Measurements from ENCODE around the gene DCST1. TPM values are rescaled to one million over a fixed set of nuclear protein-coding genes. Genes with fewer than 3 reads are reported as not detected.

The DCST1 gene
- total and polyA plus RNA-seq, 2 of the 8 experiments (the other 6 are each of a cell fraction or from before 2014, with no cell fraction given): not detected

DNA sequence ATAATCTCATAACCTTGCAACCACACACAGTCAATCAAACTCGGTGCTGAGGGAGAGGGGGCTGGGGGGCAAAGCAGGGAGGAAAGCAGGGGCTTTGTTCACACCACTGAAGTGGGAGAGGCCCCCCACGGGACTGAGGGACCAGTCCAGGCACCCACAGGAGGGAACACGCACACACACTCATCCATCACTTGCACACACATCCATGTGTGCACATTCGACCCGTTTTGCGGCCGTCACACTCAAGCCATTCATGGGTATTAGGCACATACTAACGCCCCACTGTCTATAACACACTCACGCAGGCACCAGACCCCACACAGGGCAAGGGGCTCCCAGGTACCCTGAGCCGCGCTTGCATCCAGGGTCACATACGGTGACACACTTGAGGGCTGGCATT lies 59.0 kb downstream of the DCST1 start (continued):
- TF ChIP-seq, protein P1, sequence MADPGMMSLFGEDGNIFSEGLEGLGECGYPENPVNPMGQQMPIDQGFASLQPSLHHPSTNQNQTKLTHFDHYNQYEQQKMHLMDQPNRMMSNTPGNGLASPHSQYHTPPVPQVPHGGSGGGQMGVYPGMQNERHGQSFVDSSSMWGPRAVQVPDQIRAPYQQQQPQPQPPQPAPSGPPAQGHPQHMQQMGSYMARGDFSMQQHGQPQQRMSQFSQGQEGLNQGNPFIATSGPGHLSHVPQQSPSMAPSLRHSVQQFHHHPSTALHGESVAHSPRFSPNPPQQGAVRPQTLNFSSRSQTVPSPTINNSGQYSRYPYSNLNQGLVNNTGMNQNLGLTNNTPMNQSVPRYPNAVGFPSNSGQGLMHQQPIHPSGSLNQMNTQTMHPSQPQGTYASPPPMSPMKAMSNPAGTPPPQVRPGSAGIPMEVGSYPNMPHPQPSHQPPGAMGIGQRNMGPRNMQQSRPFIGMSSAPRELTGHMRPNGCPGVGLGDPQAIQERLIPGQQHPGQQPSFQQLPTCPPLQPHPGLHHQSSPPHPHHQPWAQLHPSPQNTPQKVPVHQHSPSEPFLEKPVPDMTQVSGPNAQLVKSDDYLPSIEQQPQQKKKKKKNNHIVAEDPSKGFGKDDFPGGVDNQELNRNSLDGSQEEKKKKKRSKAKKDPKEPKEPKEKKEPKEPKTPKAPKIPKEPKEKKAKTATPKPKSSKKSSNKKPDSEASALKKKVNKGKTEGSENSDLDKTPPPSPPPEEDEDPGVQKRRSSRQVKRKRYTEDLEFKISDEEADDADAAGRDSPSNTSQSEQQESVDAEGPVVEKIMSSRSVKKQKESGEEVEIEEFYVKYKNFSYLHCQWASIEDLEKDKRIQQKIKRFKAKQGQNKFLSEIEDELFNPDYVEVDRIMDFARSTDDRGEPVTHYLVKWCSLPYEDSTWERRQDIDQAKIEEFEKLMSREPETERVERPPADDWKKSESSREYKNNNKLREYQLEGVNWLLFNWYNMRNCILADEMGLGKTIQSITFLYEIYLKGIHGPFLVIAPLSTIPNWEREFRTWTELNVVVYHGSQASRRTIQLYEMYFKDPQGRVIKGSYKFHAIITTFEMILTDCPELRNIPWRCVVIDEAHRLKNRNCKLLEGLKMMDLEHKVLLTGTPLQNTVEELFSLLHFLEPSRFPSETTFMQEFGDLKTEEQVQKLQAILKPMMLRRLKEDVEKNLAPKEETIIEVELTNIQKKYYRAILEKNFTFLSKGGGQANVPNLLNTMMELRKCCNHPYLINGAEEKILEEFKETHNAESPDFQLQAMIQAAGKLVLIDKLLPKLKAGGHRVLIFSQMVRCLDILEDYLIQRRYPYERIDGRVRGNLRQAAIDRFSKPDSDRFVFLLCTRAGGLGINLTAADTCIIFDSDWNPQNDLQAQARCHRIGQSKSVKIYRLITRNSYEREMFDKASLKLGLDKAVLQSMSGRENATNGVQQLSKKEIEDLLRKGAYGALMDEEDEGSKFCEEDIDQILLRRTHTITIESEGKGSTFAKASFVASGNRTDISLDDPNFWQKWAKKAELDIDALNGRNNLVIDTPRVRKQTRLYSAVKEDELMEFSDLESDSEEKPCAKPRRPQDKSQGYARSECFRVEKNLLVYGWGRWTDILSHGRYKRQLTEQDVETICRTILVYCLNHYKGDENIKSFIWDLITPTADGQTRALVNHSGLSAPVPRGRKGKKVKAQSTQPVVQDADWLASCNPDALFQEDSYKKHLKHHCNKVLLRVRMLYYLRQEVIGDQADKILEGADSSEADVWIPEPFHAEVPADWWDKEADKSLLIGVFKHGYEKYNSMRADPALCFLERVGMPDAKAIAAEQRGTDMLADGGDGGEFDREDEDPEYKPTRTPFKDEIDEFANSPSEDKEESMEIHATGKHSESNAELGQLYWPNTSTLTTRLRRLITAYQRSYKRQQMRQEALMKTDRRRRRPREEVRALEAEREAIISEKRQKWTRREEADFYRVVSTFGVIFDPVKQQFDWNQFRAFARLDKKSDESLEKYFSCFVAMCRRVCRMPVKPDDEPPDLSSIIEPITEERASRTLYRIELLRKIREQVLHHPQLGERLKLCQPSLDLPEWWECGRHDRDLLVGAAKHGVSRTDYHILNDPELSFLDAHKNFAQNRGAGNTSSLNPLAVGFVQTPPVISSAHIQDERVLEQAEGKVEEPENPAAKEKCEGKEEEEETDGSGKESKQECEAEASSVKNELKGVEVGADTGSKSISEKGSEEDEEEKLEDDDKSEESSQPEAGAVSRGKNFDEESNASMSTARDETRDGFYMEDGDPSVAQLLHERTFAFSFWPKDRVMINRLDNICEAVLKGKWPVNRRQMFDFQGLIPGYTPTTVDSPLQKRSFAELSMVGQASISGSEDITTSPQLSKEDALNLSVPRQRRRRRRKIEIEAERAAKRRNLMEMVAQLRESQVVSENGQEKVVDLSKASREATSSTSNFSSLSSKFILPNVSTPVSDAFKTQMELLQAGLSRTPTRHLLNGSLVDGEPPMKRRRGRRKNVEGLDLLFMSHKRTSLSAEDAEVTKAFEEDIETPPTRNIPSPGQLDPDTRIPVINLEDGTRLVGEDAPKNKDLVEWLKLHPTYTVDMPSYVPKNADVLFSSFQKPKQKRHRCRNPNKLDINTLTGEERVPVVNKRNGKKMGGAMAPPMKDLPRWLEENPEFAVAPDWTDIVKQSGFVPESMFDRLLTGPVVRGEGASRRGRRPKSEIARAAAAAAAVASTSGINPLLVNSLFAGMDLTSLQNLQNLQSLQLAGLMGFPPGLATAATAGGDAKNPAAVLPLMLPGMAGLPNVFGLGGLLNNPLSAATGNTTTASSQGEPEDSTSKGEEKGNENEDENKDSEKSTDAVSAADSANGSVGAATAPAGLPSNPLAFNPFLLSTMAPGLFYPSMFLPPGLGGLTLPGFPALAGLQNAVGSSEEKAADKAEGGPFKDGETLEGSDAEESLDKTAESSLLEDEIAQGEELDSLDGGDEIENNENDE (IDR thresholded peaks at IDR 0.05; ENCODE audit: insufficient replicate concordance, low read length): no peak
- TF ChIP-seq EGR1 (IDR thresholded peaks at IDR 0.05; ENCODE audit: borderline replicate concordance, low read depth, low read length) (no peak), SUZ12 (IDR thresholded peaks at IDR 0.05; ENCODE audit: low read length) (no peak), YY1 (IDR thresholded peaks at IDR 0.05; ENCODE audit: low read depth, low read length) (no peak), NRF1 (IDR thresholded peaks at IDR 0.05; ENCODE audit: low read depth, low read length) (no peak), TAF1 (IDR thresholded peaks at IDR 0.05; ENCODE audit: low read depth, low read length) (no peak), POU5F1 (IDR thresholded peaks at IDR 0.05; ENCODE audit: low read depth, low read length) (no peak)
